Activated CD8-positive, alpha-beta memory T cell treated with anti-CD3 and anti-CD28 coated beads, Interleukin-2, amount 50 U/mL, for 24 hours (primary cell): ENCODE measurements around the gene NBEAL2.
"Not testable (repeated sequence)": the region's sequence is repeated elsewhere in the genome, so short reads cannot be mapped to it uniquely, and the experiment has no call there.

Source experiments
- DNase-seq: peaks from one replicate; pipeline ENCODE4 v3.0.0-alpha.2; 2020; ENCODE audit errors: extremely low read depth

Gene NBEAL2

DNA sequence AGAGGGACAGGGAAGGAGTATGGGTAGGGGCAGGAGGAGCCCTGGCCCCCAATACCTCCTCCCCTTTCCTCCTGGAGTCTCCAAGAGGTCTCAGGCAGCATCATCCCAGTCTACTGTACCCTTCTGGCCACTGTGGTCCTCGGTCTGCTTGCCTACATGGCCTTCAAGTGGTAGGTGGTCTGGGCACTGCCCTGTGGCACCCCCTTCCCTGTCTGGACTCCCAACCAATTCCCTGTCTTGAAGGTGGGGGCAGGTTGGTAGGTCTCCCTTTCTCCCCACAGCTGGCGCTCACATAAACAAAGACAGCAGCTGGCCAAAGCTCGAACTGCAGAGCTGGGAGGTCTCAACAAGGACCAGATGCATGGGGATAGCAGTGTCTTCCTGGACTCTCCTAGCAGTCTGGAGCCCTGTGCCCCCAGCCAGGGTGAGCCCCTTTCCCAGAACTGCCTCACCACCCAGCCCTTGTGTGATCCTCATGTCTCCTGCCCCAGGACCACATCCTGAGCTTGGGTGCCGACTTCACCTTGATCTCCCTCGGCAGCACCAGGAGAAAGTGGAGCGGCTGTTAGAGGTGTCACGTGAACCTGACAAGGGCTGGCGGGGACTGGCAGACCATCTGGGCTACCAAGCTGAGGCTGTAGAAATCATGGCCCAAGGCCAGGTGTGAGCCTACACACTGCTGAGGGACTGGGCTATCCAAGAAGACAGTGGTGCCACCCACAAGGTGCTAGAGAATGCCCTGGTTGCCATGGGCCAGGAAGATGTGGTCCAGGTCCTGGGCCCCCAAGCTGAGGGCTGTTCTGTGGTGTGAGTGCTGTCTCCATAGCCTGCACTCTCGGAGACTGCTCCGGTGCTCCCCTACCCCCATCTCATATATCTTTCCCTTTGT is 33.1 kb downstream of the NBEAL2 start:
- no peak for DNase-seq

GRCh38 chr3:47013231-47013630 is 33.8 kb downstream of the NBEAL2 start:
- no peak for DNase-seq

DNA sequence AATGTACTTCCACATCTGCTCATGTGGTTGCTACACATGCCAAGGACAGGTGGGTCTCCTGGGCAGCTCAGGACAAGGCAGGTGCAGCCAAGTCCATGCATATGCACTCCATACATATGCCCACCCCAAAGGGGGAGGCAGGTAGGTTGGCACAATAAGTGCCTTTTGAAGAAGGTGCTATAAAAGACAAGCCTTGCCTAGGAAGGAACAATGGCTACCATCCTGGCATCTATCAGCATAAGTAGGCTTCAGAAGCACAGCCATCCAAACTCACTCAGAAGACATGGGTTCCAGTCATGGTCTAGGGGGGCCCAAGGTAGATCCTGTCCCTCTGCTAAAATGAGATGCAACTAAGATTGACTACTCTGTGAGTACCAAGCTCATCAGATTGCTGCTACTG is 34.6 kb downstream of the NBEAL2 start:
- DNase-seq, result no peak

DNA sequence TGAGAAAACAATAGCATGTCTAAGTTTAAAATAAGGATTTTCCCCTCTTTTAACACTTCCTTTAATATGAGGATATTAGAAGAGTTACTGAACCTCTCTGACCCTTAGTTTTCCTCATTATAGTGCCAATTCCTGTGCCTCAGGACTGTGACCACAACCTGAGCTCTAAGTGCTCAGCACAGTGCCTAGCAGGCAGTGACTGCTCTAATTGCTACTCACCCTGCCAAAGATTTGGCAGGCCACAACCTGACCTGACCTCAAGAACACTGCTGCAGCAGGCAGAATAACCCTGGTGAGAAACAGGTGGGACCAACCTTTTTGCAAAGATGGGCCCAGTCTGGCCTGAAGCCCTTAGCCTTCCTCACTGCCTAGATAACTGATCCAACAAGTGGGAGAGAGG is 35.7 kb downstream of the NBEAL2 start:
- DNase-seq, result no peak

GRCh38 chr3:47016086-47016933 is 36.8 kb downstream of the NBEAL2 start:
- DNase-seq, result no peak

GRCh38 chr3:47016934-47017435 is 37.5 kb downstream of the NBEAL2 start:
- no peak for DNase-seq

DNA sequence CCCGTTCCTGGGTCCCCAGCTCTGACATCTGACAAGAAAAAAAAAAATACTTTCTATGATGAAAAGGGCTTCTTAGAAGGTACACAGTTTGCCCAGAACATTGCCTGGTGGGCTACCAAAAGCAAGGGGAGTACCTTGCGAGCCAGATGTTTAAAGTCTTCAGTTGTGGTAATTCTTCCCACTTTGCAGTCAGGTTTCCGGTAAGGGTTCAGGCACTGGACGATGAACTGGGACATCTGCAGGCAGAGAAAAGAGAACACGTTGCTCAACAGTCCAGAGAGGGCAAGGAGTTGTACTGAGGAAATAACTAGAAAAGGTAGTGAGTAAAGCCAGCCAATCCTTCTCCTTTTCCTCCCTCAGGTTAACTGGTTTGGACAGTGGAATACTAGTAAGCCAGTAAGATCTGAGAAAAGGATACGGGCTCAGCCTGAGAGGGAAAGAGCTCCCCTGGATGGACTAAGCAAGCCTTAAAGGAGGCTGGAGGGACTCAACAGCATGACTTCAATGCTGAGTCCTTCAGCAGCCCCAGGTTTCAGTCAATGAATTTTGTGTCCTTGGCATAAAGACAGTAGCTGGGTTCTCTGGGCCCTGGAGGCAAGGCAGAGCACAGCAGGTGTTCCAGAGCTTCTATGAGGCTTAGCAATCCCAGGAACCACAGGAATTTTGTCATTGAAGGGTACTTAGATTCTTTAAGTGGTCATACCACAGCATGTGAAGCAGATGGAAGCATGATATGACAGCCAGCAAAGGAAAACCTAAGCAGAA is 38.2 kb downstream of the NBEAL2 start:
- DNase-seq, result no peak

GRCh38 chr3:47018269-47018611 is 38.8 kb downstream of the NBEAL2 start:
- DNase-seq, result no peak

DNA sequence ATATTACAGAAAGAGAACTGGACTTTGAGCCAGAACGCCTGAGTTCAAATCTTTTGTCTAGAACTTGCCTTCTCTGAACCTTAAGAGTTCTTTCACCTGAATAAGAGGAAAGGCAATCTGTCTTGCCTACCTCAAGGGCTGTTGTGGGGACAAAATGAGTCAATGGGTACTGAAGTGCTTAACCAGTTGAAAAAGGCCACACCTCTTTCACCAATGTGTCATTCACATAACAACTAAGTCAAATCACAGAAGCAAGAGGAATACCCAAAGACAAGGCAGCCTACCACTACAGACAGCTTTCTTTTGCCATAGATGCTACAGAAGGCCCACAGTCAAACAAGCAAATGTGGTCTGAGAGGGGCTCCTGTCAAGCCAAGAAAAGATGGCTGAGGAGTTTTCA is 39.7 kb downstream of the NBEAL2 start:
- no peak for DNase-seq

DNA sequence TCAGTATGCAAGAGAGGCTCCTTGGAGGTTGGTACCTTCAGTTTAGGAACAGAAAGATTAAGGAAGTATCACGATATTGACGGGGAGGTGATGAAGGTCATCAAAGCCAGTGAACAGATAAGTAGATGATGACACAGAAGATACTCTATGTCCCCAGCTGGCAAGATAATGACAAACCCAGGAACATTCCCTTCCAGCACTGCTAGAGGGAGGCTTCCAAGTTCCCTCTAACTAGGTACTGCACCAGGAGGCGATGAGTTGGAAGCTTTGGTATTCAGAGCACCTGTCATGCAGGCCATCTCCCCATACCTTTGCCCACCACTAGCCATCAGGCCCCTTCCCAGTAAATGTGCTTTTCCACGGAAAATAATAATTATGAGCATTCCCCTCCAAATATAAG is 40.8 kb downstream of the NBEAL2 start:
- DNase-seq, result no peak

GRCh38 chr3:47022641-47023071 is 43.2 kb downstream of the NBEAL2 start:
- DNase-seq, result no peak

DNA sequence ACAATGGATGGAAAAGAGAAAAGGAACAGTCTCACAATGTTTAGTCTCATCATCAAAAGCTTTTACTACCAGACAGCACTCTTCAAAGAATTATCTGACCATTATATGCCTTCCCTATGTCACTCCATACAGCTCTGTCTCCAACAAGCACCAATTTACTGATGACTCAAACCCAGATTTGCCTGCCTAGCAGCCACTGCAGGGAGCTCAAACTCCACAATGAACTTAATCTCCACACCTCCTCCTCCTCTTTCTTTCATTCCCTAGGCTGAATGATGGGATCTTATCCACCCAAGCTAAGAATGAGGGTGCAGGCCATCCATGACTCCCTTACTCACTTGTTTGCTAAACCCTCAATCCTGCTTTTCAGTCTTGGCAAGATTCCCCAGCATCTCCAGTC is 45.5 kb downstream of the NBEAL2 start:
- DNase-seq, result no peak

- DNase-seq, result not testable (repeated sequence)
These were observed 47.0 kb downstream of the NBEAL2 start for GRCh38 chr3:47026432-47026831.

- DNase-seq, result no peak
These were observed 48.7 kb downstream of the NBEAL2 start for GRCh38 chr3:47028146-47028545.

DNA sequence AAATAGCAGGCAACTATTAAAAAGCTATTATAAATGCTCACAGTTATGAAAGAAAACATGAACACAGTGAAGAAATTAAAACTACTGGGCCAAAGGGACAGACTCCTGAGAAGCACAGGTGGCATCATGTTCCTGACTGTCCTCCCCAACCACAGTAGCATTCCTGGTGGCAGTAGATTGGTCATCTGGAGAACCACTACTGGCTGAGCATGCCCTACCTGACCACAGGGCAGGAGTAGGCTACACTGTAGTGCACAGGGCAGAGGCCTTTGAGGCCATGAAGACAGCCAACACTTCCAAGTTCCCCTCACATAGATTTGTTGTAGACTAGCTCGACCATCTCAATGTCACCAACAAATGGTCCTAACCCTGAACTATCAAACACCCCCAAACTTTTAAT is 49.2 kb downstream of the NBEAL2 start:
- DNase-seq, result no peak

GRCh38 chr3:47031041-47031440 is 51.6 kb downstream of the NBEAL2 start:
- not testable (repeated sequence) for DNase-seq

DNA sequence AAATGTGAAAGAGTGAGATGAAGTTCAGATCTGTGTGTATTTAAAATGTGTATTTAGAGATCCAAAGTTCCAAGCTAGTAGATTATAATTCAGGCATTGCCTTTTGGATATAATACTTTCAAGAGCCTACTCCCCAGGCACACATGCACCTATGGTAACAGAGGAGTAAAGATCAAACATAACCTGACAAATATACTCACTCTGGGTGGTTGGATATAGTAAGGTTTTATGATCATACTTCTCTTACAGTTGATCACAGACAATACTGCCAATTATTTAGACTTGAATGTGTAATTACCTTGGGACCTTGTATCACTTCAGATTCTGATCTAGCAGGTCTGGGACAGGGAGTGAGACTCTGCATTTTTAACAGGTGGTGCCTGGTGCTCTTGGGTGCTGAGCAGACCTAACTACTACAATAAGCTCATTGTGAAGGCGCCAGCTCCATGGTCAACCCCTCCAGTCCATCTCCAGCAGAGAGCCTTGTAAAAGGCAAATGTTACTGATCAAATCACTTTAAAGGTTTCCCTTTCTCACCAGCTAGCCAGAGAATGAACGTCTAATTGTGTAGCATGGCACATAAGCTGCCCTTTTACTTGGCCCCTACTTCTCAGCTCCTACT is 55.5 kb downstream of the NBEAL2 start:
- no peak for DNase-seq

DNA sequence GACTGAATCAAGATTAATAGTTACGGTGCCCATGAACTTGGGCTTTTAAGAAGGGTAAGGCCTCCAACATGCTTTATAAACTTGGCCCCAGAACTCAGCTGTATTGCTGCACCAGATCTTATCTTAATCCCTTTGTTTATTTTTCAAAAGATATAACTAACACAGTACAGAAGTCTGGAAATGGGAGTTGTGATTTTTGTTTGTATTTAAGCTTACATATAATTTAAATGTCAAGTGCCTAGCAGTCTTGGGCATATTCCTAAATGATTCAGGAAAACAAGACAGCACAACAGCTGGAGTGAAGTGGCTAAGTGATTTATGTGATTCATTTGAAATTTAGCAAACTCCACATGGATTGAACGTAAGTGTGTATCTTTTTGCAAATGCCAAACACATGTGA is 56.2 kb downstream of the NBEAL2 start:
- no peak for DNase-seq

- no peak for DNase-seq
These were observed 56.7 kb downstream of the NBEAL2 start for GRCh38 chr3:47036145-47036544.

DNA sequence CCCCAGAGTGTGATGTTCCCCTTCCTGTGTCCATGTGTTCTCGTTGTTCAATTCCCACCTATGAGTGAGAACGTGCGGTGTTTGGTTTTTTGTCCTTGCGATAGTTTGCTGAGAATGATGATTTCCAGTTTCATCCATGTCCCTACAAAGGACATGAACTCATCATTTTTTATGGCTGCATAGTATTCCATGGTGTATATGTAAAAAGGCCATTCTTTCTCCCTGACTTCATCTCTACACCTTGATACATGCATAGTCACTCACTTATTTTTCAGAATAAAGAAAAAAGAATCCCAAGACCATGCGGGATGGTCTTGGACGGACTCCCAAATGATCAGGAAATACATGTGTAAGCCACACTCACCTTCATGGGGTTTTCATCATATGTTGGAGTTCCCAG is 57.8 kb downstream of the NBEAL2 start:
- DNase-seq, result not testable (repeated sequence)

DNA sequence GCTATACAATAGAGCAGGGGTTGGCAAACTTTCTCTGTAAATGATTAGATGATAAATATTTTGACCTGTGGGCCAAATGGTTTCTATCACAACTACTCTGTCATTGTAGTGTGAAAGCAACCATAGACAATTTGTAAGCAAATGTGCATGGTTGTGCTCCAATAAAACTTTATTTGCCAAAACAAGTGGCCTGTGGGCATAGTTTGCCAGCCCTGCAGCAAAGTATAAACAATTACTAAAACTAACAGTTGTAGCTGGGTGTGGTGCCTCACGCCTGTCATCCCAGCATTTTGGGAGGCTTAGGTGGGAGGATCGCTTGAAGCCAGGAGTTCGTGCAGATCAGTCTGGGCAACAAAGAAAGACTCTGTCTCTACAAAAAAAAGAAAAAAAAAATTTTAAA is 61.6 kb downstream of the NBEAL2 start:
- DNase-seq, result no peak
